T-helper 1 cell treated with Interleukin-12 subunit alpha and Interleukin-12 subunit beta and Interleukin-4 antibody, amounts not matched to agents 30 μg/mL and 1 μg/mL, for 36 hours (primary cell): ENCODE measurements around the gene C3.
A peak's percentile ranks its signal among the peaks of the same experiment; 100 is the strongest.
"Not testable (repeated sequence)": the region's sequence is repeated elsewhere in the genome, so short reads cannot be mapped to it uniquely, and the experiment has no call there.

Source experiments
- H3K27ac Mint-ChIP-seq: one replicate; pipeline ENCODE4 v1.8.0; 2021; ENCODE audit warnings: mild to moderate bottlenecking, mixed read lengths
- H3K27me3 Mint-ChIP-seq: one replicate; pipeline ENCODE4 v1.8.0; 2021; ENCODE audit warnings: low read depth, mixed read lengths
- H3K36me3 Mint-ChIP-seq: one replicate; pipeline ENCODE4 v1.8.0; 2021; ENCODE audit warnings: low read depth, mixed read lengths
- H3K4me1 Mint-ChIP-seq: one replicate; pipeline ENCODE4 v1.8.0; 2021; ENCODE audit warnings: low read depth, mixed read lengths
- H3K4me3 Mint-ChIP-seq: one replicate; pipeline ENCODE4 v1.8.0; 2021; ENCODE audit warnings: mild to moderate bottlenecking, moderate library complexity, mixed read lengths
- H3K9me3 Mint-ChIP-seq: one replicate; pipeline ENCODE4 v1.8.0; 2021; ENCODE audit warnings: mixed read lengths

The C3 gene

DNA sequence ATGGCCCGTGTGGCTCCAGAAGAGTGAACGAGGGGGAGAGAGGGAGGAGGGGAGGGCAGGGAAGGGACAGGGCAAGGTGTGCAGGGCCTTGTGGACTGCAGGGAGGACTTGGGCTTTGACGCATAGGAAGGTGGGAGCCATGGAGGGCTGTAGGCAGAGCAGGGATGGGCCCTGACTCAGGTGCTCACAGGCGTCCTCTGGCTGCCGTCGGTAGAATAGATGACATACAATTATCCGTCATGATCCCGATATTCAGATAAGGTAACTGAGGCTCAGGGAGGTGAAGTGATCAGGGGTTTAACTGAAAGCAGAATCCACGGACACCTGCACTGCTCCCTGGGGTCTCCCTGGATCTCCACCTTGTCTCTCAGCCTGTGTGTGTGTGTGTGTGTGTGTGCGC is 3.4 kb downstream of the C3 start:
- Mint-ChIP-seq H3K27ac (peak overlapping the region; percentile 41), H3K4me1 (peaks cover 26% of the 10 kb centered on the region), H3K27me3 (peaks cover 11% of the 10 kb centered on the region), H3K9me3 (peaks cover 4% of the 10 kb centered on the region), H3K36me3 (no peaks in the 10 kb centered on the region), H3K4me3 (peak overlapping the region; percentile 0)

GRCh38 chr19:6716610-6716970 is 3.9 kb downstream of the C3 start:
- Mint-ChIP-seq H3K27ac (peak overlapping the region; percentile 22), H3K9me3 (peaks cover 4% of the 10 kb centered on the region), H3K36me3 (no peaks in the 10 kb centered on the region), H3K4me3 (no peak overlapping the region), H3K4me1 (peaks cover 24% of the 10 kb centered on the region), H3K27me3 (peaks cover 14% of the 10 kb centered on the region)

DNA sequence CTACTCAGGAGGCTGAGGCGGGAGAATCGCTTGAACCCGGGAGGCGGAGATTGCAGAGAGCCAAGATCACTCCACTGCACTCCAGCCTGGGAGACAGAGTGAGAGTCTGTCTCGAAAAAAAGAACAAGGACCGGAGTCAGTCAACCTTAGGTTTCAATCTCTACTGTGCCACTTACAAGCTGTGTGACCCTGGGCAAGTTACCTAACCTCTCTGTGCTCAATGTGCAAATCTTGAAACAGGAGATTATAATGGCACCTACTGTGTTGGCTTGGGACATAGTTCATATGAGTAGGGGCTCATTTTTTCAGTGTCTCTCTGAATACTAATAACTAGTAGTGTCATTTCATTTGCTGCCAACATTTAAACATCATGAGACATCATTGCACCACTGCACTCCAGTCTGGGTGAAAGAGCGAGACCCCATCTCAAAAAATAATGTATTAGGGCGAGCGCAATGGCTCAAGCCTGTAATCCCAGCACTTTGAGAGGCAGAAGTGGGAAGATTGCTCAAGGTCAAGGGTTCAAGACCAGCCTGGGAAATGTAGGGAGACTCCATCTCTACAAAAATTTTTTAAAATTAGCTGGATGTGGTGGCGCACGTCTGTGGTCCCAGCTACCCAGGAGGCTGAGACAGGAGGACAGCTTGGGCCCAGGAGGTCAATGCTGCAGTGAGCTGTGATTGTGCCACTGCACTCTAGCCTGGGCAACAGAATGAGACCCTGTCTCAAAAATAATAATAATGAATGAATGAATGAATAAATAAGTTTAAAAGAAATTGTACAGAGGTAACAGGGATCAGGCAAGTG is 5.5 kb downstream of the C3 start:
- Mint-ChIP-seq H3K36me3 (peaks cover 1% of the 10 kb centered on the region), H3K9me3 (peaks cover 4% of the 10 kb centered on the region), H3K27ac (no peak overlapping the region), H3K4me1 (peaks cover 18% of the 10 kb centered on the region), H3K27me3 (peaks cover 30% of the 10 kb centered on the region), H3K4me3 (no peak overlapping the region)

DNA sequence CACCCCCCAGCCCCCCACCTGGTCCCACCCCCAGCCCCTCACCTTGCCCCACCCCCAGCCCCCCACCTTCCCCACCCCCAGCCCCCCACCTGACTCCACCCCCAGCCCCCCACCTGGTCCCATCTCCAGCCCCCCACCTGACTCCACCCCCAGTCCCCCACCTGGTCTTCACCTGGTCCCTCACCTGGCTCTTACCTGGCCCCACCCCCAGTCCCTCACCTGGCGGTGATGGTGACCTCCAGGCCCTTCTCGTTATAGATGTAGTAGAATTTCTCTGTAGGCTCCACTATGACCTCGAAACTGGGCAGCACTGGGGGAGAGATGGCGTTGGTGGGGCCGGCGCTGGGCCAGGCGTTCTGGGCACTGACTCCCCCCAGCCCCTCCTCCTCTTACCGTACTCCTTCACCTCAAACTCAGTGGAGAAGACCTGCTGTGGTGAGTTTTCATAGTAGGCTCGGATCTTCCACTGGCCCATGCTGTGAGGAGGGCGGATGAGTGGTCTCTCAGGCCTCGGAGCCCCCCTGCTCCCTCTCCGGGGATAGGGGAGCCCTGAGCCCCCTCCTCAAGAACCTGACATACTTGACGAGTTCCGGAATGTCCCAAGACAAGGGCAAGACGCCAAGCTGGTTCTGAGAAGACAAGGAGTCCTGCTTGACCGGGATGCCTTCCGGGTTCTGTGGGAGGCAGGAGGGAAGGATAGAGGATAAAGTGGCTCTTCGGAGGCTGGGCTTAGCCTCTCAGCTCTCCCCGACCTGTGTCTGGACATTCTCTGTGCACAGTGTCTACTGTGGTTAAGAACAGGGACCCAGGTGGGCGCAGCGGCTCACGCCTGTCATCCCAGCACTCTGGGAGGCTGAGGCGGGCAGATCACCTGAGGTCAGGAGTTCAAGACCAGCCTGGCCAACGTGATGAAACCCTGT is 6.4 kb downstream of the C3 start:
- Mint-ChIP-seq H3K4me3 (no peak overlapping the region), H3K27me3 (peaks cover 34% of the 10 kb centered on the region), H3K4me1 (peaks cover 12% of the 10 kb centered on the region), H3K27ac (no peak overlapping the region), H3K9me3 (peaks cover 4% of the 10 kb centered on the region), H3K36me3 (peaks cover 1% of the 10 kb centered on the region)

- H3K36me3 Mint-ChIP-seq, result peaks cover 1% of the 10 kb centered on the region
- peaks cover 14% of the 10 kb centered on the region for H3K4me1 Mint-ChIP-seq
- peaks cover 4% of the 10 kb centered on the region for H3K9me3 Mint-ChIP-seq
- peaks cover 45% of the 10 kb centered on the region for H3K27me3 Mint-ChIP-seq
- no peak overlapping the region for H3K27ac Mint-ChIP-seq
- no peak overlapping the region for H3K4me3 Mint-ChIP-seq
These were observed 7.5 kb downstream of the C3 start for GRCh38 chr19:6712692-6713670.

DNA sequence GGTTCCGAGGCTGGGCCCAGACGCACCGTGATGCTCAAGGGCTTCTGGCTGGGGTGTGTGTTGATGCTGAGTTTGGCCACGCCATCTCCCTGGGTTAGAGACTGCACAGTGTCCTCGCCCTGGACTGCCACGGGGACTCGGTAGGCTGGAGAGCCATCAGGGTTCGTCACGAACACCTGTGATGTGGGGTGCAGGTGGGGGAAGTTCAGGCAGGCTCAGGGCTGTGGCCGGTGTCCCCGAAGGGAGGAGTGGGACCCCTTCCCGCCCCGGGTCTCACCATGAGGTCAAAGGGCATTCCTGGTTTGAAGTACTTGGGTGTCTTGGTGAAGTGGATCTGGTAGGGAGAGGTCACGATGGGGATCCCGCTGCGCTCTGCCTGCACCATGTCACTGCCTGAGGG is 8.2 kb downstream of the C3 start:
- Mint-ChIP-seq H3K9me3 (peaks cover under 1% of the 10 kb centered on the region), H3K27me3 (peaks cover 47% of the 10 kb centered on the region), H3K4me3 (no peak overlapping the region), H3K4me1 (peaks cover 10% of the 10 kb centered on the region), H3K27ac (no peak overlapping the region), H3K36me3 (peaks cover 1% of the 10 kb centered on the region)

- peaks cover 1% of the 10 kb centered on the region for H3K36me3 Mint-ChIP-seq
- no peaks in the 10 kb centered on the region for H3K9me3 Mint-ChIP-seq
- H3K27me3 Mint-ChIP-seq, result peaks cover 47% of the 10 kb centered on the region
- H3K27ac Mint-ChIP-seq, result no peak overlapping the region
- H3K4me1 Mint-ChIP-seq, result peaks cover 8% of the 10 kb centered on the region
- H3K4me3 Mint-ChIP-seq, result no peak overlapping the region
These were observed 8.8 kb downstream of the C3 start for GRCh38 chr19:6711605-6712004.

GRCh38 chr19:6711078-6711361 is 9.4 kb downstream of the C3 start:
- H3K4me3 Mint-ChIP-seq, result no peak overlapping the region
- peaks cover 47% of the 10 kb centered on the region for H3K27me3 Mint-ChIP-seq
- peaks cover 7% of the 10 kb centered on the region for H3K4me1 Mint-ChIP-seq
- H3K27ac Mint-ChIP-seq, result no peak overlapping the region
- peaks cover 1% of the 10 kb centered on the region for H3K36me3 Mint-ChIP-seq
- no peaks in the 10 kb centered on the region for H3K9me3 Mint-ChIP-seq

DNA sequence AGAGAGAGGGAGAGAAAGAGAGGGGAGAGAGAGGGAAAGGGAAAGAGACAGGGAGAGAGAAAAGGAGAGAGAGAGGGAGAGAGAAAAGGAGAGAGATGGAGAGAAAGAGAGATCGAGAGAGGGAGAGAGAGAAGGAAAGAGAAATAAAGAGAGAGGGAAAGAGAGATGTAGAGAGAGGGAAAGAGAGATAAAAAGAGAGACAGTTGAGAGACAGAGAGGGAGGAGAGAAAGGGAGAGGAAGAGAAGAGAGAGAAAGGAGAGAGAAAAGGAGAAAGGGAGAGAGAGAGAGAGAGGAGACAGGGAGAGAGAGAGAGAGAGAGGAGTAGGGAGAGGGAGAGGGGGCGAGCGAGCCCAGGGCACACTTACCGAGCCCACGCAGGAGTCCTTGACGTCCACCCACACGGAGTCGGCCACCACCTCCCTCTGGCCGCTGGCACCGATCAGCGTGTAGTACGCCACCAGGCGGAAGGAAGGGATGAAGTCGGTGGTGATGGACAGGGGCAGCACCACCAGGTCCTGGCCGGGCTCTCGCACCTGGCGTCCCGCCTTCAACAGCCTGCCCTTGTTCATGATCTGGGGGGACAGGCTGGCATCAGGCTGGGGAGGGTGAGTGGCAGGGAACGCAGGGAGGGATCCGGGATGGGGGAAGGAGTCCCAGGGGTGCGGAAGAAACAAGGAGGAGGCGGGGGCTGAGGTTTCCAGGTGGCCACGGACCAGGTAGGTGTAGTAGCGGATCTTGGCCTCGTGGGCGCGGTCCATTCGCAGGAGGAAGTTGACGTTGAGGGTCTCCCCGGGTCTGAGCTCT is 10.0 kb downstream of the C3 start:
- Mint-ChIP-seq H3K27ac (no peak overlapping the region), H3K27me3 (peaks cover 47% of the 10 kb centered on the region), H3K4me3 (peak overlapping the region; percentile 60), H3K9me3 (no peaks in the 10 kb centered on the region), H3K36me3 (peaks cover 1% of the 10 kb centered on the region), H3K4me1 (peaks cover 7% of the 10 kb centered on the region)

DNA sequence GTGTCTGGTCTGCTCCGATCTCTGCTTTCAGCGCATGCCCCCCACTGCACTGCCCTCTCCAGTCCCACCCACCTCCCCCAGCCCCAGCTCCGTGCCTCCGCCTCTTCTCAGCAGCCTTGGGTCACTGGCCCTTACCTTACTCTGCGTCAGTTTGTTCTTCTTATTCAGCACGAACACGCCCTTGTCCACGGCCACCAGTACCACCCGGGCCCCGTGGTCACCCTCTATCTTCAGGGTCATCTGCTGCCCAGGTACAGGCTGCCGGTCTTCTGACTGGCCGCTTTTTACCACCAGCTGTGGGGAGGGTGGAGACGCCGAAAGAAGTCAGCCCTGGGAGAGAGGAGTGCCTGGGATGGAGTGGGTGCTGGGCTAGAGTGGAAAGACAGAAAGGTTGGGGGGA is 10.9 kb downstream of the C3 start:
- peaks cover 1% of the 10 kb centered on the region for H3K36me3 Mint-ChIP-seq
- H3K9me3 Mint-ChIP-seq, result no peaks in the 10 kb centered on the region
- peaks cover 7% of the 10 kb centered on the region for H3K4me1 Mint-ChIP-seq
- no peak overlapping the region for H3K4me3 Mint-ChIP-seq
- peaks cover 47% of the 10 kb centered on the region for H3K27me3 Mint-ChIP-seq
- peak overlapping the region; percentile 41 for H3K27ac Mint-ChIP-seq

DNA sequence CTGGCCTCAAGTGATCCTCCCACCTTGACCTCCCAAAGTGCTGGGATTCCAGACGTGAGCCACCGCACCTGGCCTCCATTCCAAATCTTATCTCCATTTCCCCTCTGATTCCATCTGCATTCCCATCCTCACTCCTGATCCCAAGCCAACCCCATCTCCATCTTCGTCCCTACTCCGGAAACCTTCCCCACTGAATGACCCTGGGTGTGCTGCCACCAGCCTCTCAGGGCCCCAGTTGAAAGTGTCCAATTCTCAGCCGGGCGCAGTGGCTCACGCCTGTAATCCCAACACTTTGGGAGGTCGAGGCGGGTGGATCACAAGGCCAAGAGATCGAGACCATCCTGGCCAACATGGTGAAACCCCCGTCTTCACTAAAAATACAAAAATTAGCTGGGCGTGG is 11.5 kb downstream of the C3 start:
- not testable (repeated sequence) for H3K4me1 Mint-ChIP-seq, H3K27ac Mint-ChIP-seq, H3K9me3 Mint-ChIP-seq, H3K4me3 Mint-ChIP-seq, H3K36me3 Mint-ChIP-seq
- H3K27me3 Mint-ChIP-seq, result peaks cover 47% of the 10 kb centered on the region

DNA sequence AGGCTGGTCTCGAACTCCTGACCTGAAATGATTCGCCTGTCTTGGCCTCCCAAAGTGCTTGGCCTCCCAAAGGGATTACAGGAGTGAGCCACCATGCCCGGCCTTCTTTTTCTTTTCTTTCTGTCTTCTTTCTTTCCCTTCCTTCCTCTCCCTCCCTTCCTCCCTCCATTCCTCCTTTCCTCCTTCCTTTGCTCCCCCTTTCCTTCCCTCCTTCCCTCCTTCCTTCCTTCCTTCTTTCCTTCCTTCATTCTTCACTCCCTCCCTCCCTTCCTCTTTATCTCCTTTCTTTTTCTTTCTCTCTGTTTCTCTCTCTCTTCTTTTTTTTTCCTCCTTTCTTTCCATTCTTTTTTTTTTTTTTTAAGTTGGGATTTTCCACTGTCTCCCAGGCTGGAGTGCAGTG is 12.1 kb downstream of the C3 start:
- Mint-ChIP-seq H3K36me3 (peaks cover 1% of the 10 kb centered on the region), H3K4me1 (peaks cover 7% of the 10 kb centered on the region), H3K4me3 (no peak overlapping the region), H3K27me3 (peaks cover 47% of the 10 kb centered on the region), H3K27ac (no peak overlapping the region), H3K9me3 (no peaks in the 10 kb centered on the region)

DNA sequence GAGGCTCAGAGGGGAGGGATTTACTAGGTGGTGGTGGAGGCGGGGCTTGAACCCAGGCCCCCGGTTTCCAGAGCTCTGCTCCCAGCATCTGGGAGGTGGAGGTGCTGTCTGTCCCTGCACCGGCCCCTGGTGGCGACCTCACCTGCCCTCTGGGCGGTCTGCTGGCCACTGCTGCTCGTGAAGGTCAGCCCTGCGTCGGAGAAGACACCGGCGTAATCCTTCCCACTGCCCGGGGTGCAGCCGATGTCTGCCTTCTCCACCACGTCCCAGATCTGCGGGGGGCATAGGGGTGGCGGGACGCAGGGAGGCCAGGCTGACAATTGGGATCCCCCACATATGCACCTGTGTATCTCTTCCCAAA is 12.8 kb downstream of the C3 start:
- Mint-ChIP-seq H3K27ac (no peak overlapping the region), H3K27me3 (peaks cover 46% of the 10 kb centered on the region), H3K4me1 (peaks cover 7% of the 10 kb centered on the region), H3K4me3 (no peak overlapping the region), H3K36me3 (peaks cover 1% of the 10 kb centered on the region), H3K9me3 (no peaks in the 10 kb centered on the region)
